Measurements from ENCODE around the gene CRYGC.

The CRYGC gene

GRCh38 chr2:208156439-208156838 is 26.8 kb upstream of the CRYGC start:
- DNase-seq (ENCODE audit: insufficient read length, low spot score) = no peak
- no peak for TF ChIP-seq SPI1 (IDR thresholded peaks at IDR 0.05; ENCODE audit: low read depth, low read length)
- TF ChIP-seq POLR2A (IDR thresholded peaks at IDR 0.05; ENCODE audit: low read depth, low read length) = no peak
- no peak for TF ChIP-seq POU2F2 (IDR thresholded peaks at IDR 0.05; ENCODE audit: low read depth, low read length)
- TF ChIP-seq PAX5 (IDR thresholded peaks at IDR 0.05; ENCODE audit: insufficient read depth, low read length, severe bottlenecking) = no peak
- TF ChIP-seq POLR2AphosphoS5 (IDR thresholded peaks at IDR 0.05; ENCODE audit: low read depth, low read length) = no peak
- no peak for TF ChIP-seq TAF1 (IDR thresholded peaks at IDR 0.05; ENCODE audit: low read depth, low read length)
- FAIRE-seq = no peak

GRCh38 chr2:208153156-208153555 is 23.5 kb upstream of the CRYGC start:
- FAIRE-seq = no peak
- no peak for DNase-seq (ENCODE audit: insufficient read length, low spot score)
- no peak for TF ChIP-seq POLR2AphosphoS5 (IDR thresholded peaks at IDR 0.05; ENCODE audit: low read depth, low read length)
- TF ChIP-seq SPI1 (IDR thresholded peaks at IDR 0.05; ENCODE audit: low read depth, low read length) = no peak
- no peak for TF ChIP-seq POLR2A (IDR thresholded peaks at IDR 0.05; ENCODE audit: low read depth, low read length)
- TF ChIP-seq PAX5 (IDR thresholded peaks at IDR 0.05; ENCODE audit: insufficient read depth, low read length, severe bottlenecking) = no peak
- TF ChIP-seq POU2F2 (IDR thresholded peaks at IDR 0.05; ENCODE audit: low read depth, low read length) = no peak
- no peak for TF ChIP-seq TAF1 (IDR thresholded peaks at IDR 0.05; ENCODE audit: low read depth, low read length)

DNA sequence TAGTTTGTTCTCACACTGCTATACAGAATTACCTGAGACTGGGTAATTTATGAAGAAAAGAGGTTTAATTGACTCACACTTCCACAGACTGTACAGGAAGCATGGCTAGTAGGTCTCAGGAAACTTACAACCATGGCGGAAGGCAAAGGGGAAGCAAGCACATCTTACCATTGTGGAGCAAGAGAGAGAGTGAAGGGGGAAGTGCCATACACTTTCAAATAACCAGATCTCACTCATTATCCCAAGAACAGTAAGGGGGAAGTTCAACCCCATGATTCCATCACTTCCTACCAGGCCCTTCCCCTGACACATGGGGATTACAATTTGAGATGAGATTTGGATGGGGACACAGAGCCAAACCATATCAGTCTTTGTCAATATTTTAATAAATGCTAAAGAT is 21.3 kb upstream of the CRYGC start:
- no peak for FAIRE-seq
- no peak for TF ChIP-seq POLR2A (IDR thresholded peaks at IDR 0.05; ENCODE audit: low read depth, low read length)
- TF ChIP-seq POLR2AphosphoS5 (IDR thresholded peaks at IDR 0.05; ENCODE audit: low read depth, low read length) = no peak
- TF ChIP-seq POU2F2 (IDR thresholded peaks at IDR 0.05; ENCODE audit: low read depth, low read length) = no peak
- no peak for TF ChIP-seq SPI1 (IDR thresholded peaks at IDR 0.05; ENCODE audit: low read depth, low read length)
- TF ChIP-seq TAF1 (IDR thresholded peaks at IDR 0.05; ENCODE audit: low read depth, low read length) = no peak
- no peak for TF ChIP-seq PAX5 (IDR thresholded peaks at IDR 0.05; ENCODE audit: insufficient read depth, low read length, severe bottlenecking)
- no peak for DNase-seq (ENCODE audit: insufficient read length, low spot score)

GRCh38 chr2:208150094-208150493 is 20.5 kb upstream of the CRYGC start:
- TF ChIP-seq PAX5 (IDR thresholded peaks at IDR 0.05; ENCODE audit: insufficient read depth, low read length, severe bottlenecking) (no peak), SPI1 (IDR thresholded peaks at IDR 0.05; ENCODE audit: low read depth, low read length) (no peak), TAF1 (IDR thresholded peaks at IDR 0.05; ENCODE audit: low read depth, low read length) (no peak), POLR2AphosphoS5 (IDR thresholded peaks at IDR 0.05; ENCODE audit: low read depth, low read length) (no peak), POU2F2 (IDR thresholded peaks at IDR 0.05; ENCODE audit: low read depth, low read length) (no peak), POLR2A (IDR thresholded peaks at IDR 0.05; ENCODE audit: low read depth, low read length) (no peak)
- FAIRE-seq (no peak), DNase-seq (ENCODE audit: insufficient read length, low spot score) (no peak)

- FAIRE-seq = no peak
- TF ChIP-seq POU2F2 (IDR thresholded peaks at IDR 0.05; ENCODE audit: low read depth, low read length) (no peak), POLR2AphosphoS5 (IDR thresholded peaks at IDR 0.05; ENCODE audit: low read depth, low read length) (no peak), PAX5 (IDR thresholded peaks at IDR 0.05; ENCODE audit: insufficient read depth, low read length, severe bottlenecking) (no peak), TAF1 (IDR thresholded peaks at IDR 0.05; ENCODE audit: low read depth, low read length) (no peak), POLR2A (IDR thresholded peaks at IDR 0.05; ENCODE audit: low read depth, low read length) (no peak), SPI1 (IDR thresholded peaks at IDR 0.05; ENCODE audit: low read depth, low read length) (no peak)
- no peak for DNase-seq (ENCODE audit: insufficient read length, low spot score)
Observed at GRCh38 chr2:208148803-208149202, 19.2 kb upstream of the CRYGC start.

DNA sequence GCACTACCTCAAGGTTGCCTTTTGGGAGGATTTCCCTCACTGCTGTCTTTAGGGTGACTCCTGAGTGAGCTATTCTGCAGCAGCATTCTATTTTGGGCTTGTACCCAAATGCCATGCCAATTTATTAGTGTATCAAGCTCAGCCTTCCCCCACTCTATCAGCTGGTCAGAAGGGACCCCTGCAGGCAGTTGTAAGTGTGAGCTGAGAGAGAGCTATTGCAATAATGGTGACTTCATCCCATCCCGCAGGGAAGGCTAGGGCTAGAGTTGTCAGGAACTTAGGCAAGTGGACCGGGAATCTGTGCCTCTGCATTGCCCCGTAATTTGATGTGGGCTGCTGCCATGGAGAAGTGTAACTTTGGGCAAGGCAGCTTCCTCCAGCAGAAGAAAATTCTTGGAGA is 18.1 kb upstream of the CRYGC start:
- no peak for TF ChIP-seq TAF1 (IDR thresholded peaks at IDR 0.05; ENCODE audit: low read depth, low read length)
- TF ChIP-seq PAX5 (IDR thresholded peaks at IDR 0.05; ENCODE audit: insufficient read depth, low read length, severe bottlenecking) = no peak
- no peak for TF ChIP-seq SPI1 (IDR thresholded peaks at IDR 0.05; ENCODE audit: low read depth, low read length)
- TF ChIP-seq POLR2AphosphoS5 (IDR thresholded peaks at IDR 0.05; ENCODE audit: low read depth, low read length) = no peak
- no peak for TF ChIP-seq POU2F2 (IDR thresholded peaks at IDR 0.05; ENCODE audit: low read depth, low read length)
- no peak for TF ChIP-seq POLR2A (IDR thresholded peaks at IDR 0.05; ENCODE audit: low read depth, low read length)
- DNase-seq (ENCODE audit: insufficient read length, low spot score) = no peak
- FAIRE-seq = no peak

- DNase-seq (ENCODE audit: insufficient read length, low spot score) (no peak), FAIRE-seq (no peak)
- TF ChIP-seq POLR2AphosphoS5 (IDR thresholded peaks at IDR 0.05; ENCODE audit: low read depth, low read length) = no peak
- TF ChIP-seq POU2F2 (IDR thresholded peaks at IDR 0.05; ENCODE audit: low read depth, low read length) = no peak
- no peak for TF ChIP-seq PAX5 (IDR thresholded peaks at IDR 0.05; ENCODE audit: insufficient read depth, low read length, severe bottlenecking)
- TF ChIP-seq SPI1 (IDR thresholded peaks at IDR 0.05; ENCODE audit: low read depth, low read length) = no peak
- TF ChIP-seq TAF1 (IDR thresholded peaks at IDR 0.05; ENCODE audit: low read depth, low read length) = no peak
- TF ChIP-seq POLR2A (IDR thresholded peaks at IDR 0.05; ENCODE audit: low read depth, low read length) = no peak
Observed at GRCh38 chr2:208147008-208147407, 17.4 kb upstream of the CRYGC start.

GRCh38 chr2:208146006-208146405 is 16.4 kb upstream of the CRYGC start, which contains the start of gene CRYGB:
TSS of gene CRYGB (minus strand) at chr2:208146158. CDS start at chr2:208146120, 38 bp downstream.
- DNase-seq (ENCODE audit: insufficient read length, low spot score) (no peak), FAIRE-seq (no peak)
- TF ChIP-seq POU2F2 (IDR thresholded peaks at IDR 0.05; ENCODE audit: low read depth, low read length) (no peak), POLR2A (IDR thresholded peaks at IDR 0.05; ENCODE audit: low read depth, low read length) (no peak), TAF1 (IDR thresholded peaks at IDR 0.05; ENCODE audit: low read depth, low read length) (no peak)

GRCh38 chr2:208142925-208143799 is 13.5 kb upstream of the CRYGC start:
- no peak for TF ChIP-seq POLR2A (IDR thresholded peaks at IDR 0.05; ENCODE audit: low read depth, low read length)
- no peak for TF ChIP-seq SPI1 (IDR thresholded peaks at IDR 0.05; ENCODE audit: low read depth, low read length)
- TF ChIP-seq POLR2AphosphoS5 (IDR thresholded peaks at IDR 0.05; ENCODE audit: low read depth, low read length) = no peak
- TF ChIP-seq POU2F2 (IDR thresholded peaks at IDR 0.05; ENCODE audit: low read depth, low read length) = no peak
- no peak for TF ChIP-seq PAX5 (IDR thresholded peaks at IDR 0.05; ENCODE audit: insufficient read depth, low read length, severe bottlenecking)
- no peak for TF ChIP-seq TAF1 (IDR thresholded peaks at IDR 0.05; ENCODE audit: low read depth, low read length)
- no peak for FAIRE-seq
- no peak for DNase-seq (ENCODE audit: insufficient read length, low spot score)

All from GM12891 (cell line).